Gastroesophageal sphincter (tissue), 3 donors: ENCODE data around the gene CCNG1.

Source experiments
- POLR2A ChIP-seq, 2 donors: fragments of 450-650 bp; IDR thresholded peaks; one replicate each; pipeline ENCODE4 v1.6.1; 2017; ENCODE audit warnings: antibody characterized with exemption in 2 of 2, mild to moderate bottlenecking in 2 of 2, moderate library complexity in 1 of 2
- POLR2AphosphoS5 ChIP-seq: sonication (generic); formaldehyde crosslinking; IDR thresholded peaks from one replicate; pipeline ENCODE4 v1.6.1; 2017; ENCODE audit warnings: antibody characterized with exemption
- TF ChIP-seq, protein P1 (sequence below), 4 experiments: fragments of 200-600 bp in 2 of 4; fragments of 450-650 bp in 2 of 4; sonication (generic) in 1 of 4; IDR thresholded peaks; one replicate each; pipeline ENCODE4 v1.5.1; 2017 to 2019; ENCODE audit warnings: antibody characterized with exemption in 4 of 4, mild to moderate bottlenecking in 2 of 4, moderate library complexity in 2 of 4

DNA sequence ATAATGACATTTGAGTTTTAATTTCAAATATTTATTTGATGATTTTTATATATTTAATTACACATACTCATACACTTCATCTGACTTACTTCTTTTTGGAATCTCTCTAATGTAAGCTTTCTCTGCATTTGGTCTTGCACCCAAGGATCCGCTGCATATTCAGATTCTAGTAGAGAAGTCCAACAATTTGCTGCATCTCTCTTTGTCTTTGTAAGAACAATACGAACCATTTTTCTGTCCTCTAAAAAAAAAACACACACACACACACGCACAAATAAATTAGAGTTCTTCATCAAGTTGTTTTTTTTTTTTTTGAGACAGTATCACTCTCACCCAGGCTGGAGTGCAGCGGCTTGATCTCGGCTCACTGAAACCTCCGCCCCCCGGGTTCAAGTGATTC, 19.4 kb downstream of the CCNG1 start:
- TF ChIP-seq, protein P1, sequence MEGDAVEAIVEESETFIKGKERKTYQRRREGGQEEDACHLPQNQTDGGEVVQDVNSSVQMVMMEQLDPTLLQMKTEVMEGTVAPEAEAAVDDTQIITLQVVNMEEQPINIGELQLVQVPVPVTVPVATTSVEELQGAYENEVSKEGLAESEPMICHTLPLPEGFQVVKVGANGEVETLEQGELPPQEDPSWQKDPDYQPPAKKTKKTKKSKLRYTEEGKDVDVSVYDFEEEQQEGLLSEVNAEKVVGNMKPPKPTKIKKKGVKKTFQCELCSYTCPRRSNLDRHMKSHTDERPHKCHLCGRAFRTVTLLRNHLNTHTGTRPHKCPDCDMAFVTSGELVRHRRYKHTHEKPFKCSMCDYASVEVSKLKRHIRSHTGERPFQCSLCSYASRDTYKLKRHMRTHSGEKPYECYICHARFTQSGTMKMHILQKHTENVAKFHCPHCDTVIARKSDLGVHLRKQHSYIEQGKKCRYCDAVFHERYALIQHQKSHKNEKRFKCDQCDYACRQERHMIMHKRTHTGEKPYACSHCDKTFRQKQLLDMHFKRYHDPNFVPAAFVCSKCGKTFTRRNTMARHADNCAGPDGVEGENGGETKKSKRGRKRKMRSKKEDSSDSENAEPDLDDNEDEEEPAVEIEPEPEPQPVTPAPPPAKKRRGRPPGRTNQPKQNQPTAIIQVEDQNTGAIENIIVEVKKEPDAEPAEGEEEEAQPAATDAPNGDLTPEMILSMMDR (IDR thresholded peaks at IDR 0.05): no peak
- TF ChIP-seq POLR2AphosphoS5 (no peak), POLR2A (IDR thresholded peaks at IDR 0.05) (no peak)
